Activated CD8-positive, alpha-beta memory T cell treated with anti-CD3 and anti-CD28 coated beads for 36 hours (primary cell): Measurements from ENCODE around the gene AXIN2. TPM values are rescaled to one million over a fixed set of nuclear protein-coding genes. Genes with fewer than 3 reads are reported as not detected.
"Not testable (repeated sequence)": the region's sequence is repeated elsewhere in the genome, so short reads cannot be mapped to it uniquely, and the experiment has no call there.

ENCODE experiments used
- CTCF ChIA-PET: fragments of 350-600 bp; sonication (Branson Sonifier 250); formaldehyde crosslinking; loops from one replicate; lab custom pipeline; 2021; ENCODE audit warnings: antibody characterized with exemption; lab: Charles Lee
- POLR2A ChIA-PET: fragments of 350-600 bp; sonication (Branson Sonifier 250); formaldehyde crosslinking; loops from one replicate; lab custom pipeline; 2021; ENCODE audit warnings: antibody characterized with exemption; lab: Charles Lee
- total RNA-seq, 2 experiments: library from RNA; stranded (reverse); gene quantifications; one replicate each; pipeline ENCODE4 v1.2.3, GENCODE V29; 2021

AXIN2 gene
- total RNA-seq, 2 experiments from 2014 or later = 2.5 to 3.4 TPM

GRCh38 chr17:65504141-65504540 lies 57.3 kb downstream of the AXIN2 start:
- CTCF ChIA-PET = no interaction called here
- POLR2A ChIA-PET = no interaction called here

GRCh38 chr17:65503557-65503956 lies 57.9 kb downstream of the AXIN2 start:
- CTCF ChIA-PET = no interaction called here
- POLR2A ChIA-PET = no interaction called here

GRCh38 chr17:65498816-65499215 lies 62.6 kb downstream of the AXIN2 start:
- POLR2A ChIA-PET = no interaction called here
- CTCF ChIA-PET = no interaction called here

GRCh38 chr17:65496801-65497200 lies 64.6 kb downstream of the AXIN2 start:
- ChIA-PET POLR2A (no interaction called here), CTCF (no interaction called here)

GRCh38 chr17:65495122-65496055 lies 66.1 kb downstream of the AXIN2 start:
- POLR2A ChIA-PET = no interaction called here
- CTCF ChIA-PET = interaction anchor here (0.6 to 0.7 kb wide), 3 partner anchors 28 to 1337 kb away, joined by 3 to 4 read pairs (median 4); no protein-coding TSS in a partner anchor

- ChIA-PET CTCF (interaction anchor here (0.6 kb wide), 1 partner anchor 675 kb away, joined by 3 read pairs; no protein-coding TSS in a partner anchor), POLR2A (no interaction called here)
These were observed 71.9 kb downstream of the AXIN2 start for GRCh38 chr17:65489413-65490155.

- POLR2A ChIA-PET = no interaction called here
- CTCF ChIA-PET = no interaction called here
These were observed 72.8 kb downstream of the AXIN2 start for GRCh38 chr17:65488665-65489064.

GRCh38 chr17:65487990-65488389 lies 73.5 kb downstream of the AXIN2 start:
- ChIA-PET CTCF (no interaction called here), POLR2A (no interaction called here)

GRCh38 chr17:65487161-65487560 lies 74.3 kb downstream of the AXIN2 start:
- ChIA-PET POLR2A (no interaction called here), CTCF (interaction anchor here (1.5 kb wide), 1 partner anchor 35 kb away, joined by 3 read pairs; no protein-coding TSS in a partner anchor)

GRCh38 chr17:65485388-65486299 lies 75.8 kb downstream of the AXIN2 start:
- POLR2A ChIA-PET = no interaction called here
- CTCF ChIA-PET = no interaction called here

GRCh38 chr17:65484405-65484804 lies 77.0 kb downstream of the AXIN2 start:
- CTCF ChIA-PET, POLR2A ChIA-PET: not testable (repeated sequence)

GRCh38 chr17:65483438-65483837 lies 78.0 kb downstream of the AXIN2 start:
- CTCF ChIA-PET = no interaction called here

GRCh38 chr17:65482201-65482600 lies 79.2 kb downstream of the AXIN2 start:
- ChIA-PET CTCF (no interaction called here), POLR2A (no interaction called here)

More at GRCh38 chr17:65483438-65483837, 78.0 kb downstream of the AXIN2 start:
- POLR2A ChIA-PET = no interaction called here

- POLR2A ChIA-PET = no interaction called here
- CTCF ChIA-PET = no interaction called here
These were observed 82.2 kb downstream of the AXIN2 start for GRCh38 chr17:65479282-65479681.
